AG09319 (cell line): Measurements from ENCODE around the gene IFNL1.
"Not testable (repeated sequence)": the region's sequence is repeated elsewhere in the genome, so short reads cannot be mapped to it uniquely, and the experiment has no call there.

Source experiments
- DNase-seq: peaks from one replicate; pipeline ENCODE4 v3.0.0-alpha.2; 2010; ENCODE audit warnings: low read depth; ENCODE audit errors: extremely low read depth
- TF ChIP-seq, protein P1 (sequence below): IDR thresholded peaks from 2 replicates; pipeline ENCODE4 v1.5.1; 2011; ENCODE audit warnings: low read depth, mild to moderate bottlenecking, inconsistent platforms, low read length, moderate library complexity

Gene IFNL1

DNA sequence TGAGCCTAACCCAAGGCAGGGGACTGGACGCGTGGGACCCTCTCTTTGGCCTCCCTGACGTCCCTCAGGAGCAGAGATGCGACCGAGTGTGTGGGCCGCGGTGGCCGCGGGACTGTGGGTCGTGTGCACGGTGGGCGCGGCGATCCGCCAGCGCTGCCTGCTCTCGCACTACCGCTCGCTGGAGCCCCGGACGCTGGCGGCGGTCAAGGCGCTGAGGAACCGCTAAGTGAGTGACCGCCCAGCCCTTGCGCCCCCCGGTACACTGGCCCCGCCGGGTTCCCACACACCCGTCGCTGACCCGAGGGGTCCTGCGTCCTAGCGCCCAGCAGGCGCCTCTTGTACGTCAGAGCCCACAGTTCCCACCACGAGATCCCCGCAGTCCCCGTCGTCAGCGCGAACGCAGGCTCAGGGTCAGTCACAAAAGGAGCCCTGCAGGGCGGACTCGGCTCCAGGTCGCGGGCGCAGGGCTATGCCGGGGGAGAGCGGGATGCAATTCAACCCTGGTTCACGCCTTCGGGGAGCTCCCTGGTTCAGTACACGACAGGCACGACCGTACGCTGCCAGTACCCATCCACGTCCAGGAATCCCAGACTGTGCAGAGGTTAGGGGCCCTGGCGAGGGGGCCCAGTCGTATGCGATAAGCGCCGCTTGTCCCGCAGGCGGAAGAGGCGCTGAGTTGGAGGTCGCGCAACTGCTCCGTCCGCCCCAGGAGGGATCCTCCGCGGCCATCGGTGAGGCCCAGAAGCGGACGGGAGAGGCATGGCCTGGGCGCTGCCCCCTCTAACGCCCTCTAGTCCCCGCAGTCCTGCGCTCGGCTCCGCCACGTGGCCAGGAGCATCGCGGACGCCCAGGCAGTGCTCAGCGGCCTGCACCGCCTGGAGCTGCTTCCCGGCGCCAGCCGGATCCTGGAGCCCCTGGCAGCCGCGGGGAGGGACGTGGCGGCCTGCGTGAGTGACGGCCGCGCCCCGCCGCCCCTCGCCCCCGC, 31.6 kb upstream of the IFNL1 start:
- TF ChIP-seq, protein P1, sequence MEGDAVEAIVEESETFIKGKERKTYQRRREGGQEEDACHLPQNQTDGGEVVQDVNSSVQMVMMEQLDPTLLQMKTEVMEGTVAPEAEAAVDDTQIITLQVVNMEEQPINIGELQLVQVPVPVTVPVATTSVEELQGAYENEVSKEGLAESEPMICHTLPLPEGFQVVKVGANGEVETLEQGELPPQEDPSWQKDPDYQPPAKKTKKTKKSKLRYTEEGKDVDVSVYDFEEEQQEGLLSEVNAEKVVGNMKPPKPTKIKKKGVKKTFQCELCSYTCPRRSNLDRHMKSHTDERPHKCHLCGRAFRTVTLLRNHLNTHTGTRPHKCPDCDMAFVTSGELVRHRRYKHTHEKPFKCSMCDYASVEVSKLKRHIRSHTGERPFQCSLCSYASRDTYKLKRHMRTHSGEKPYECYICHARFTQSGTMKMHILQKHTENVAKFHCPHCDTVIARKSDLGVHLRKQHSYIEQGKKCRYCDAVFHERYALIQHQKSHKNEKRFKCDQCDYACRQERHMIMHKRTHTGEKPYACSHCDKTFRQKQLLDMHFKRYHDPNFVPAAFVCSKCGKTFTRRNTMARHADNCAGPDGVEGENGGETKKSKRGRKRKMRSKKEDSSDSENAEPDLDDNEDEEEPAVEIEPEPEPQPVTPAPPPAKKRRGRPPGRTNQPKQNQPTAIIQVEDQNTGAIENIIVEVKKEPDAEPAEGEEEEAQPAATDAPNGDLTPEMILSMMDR, result no peak
- DNase-seq, result no peak

GRCh38 chr19:39265321-39265916, 30.8 kb upstream of the IFNL1 start:
- TF ChIP-seq, protein P1, result no peak
- DNase-seq, result no peak

GRCh38 chr19:39268085-39268484, 28.1 kb upstream of the IFNL1 start, which contains the start of gene IFNL2:
Gene IFNL2, plus strand, starts transcription at chr19:39268396. Its CDS starts 173 bp downstream, at chr19:39268569.
- not testable (repeated sequence) for DNase-seq

GRCh38 chr19:39268531-39269223, 27.5 kb upstream of the IFNL1 start:
- not testable (repeated sequence) for DNase-seq

GRCh38 chr19:39269369-39269768, 26.8 kb upstream of the IFNL1 start:
- not testable (repeated sequence) for DNase-seq

DNA sequence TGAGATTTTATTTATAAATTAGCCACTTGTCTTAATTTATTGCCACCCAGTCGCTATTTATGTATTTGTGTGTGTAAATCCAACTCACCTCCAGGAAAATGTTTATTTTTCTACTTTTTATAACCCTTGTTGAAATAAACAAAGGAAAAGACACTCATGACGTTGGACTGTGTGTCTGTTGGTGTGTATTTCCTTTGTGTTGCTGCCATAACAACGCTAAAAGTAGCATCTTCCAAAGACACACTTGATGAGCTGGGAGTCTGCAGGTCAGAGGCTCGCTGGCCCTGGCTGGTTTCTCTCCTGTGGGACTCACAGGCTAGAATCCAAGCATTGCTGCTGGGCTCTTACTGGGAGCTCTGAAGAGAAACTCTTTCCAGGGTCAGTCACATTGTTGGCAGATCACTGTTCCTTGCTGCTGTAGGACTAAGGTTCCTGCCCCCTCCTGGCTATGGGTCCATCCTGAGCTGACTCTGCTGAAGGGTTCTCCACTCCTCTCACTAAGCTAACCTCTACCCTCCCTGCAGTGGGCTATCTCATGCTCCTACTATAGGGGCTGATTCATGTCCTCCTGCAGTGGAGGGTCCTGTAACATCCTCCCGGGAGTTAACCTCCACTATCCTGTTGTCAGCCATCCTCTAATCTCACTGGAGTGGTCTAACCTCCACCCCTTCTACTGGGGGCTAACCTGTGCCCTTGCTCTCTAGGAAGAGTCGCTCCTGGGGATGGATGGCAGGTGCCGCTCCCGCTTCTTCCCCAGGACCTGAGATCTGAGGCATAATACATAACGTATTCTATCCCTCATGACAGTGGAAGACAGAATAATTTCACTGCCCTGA, 26.0 kb upstream of the IFNL1 start:
- TF ChIP-seq, protein P1, result no peak
- DNase-seq, result no peak

DNA sequence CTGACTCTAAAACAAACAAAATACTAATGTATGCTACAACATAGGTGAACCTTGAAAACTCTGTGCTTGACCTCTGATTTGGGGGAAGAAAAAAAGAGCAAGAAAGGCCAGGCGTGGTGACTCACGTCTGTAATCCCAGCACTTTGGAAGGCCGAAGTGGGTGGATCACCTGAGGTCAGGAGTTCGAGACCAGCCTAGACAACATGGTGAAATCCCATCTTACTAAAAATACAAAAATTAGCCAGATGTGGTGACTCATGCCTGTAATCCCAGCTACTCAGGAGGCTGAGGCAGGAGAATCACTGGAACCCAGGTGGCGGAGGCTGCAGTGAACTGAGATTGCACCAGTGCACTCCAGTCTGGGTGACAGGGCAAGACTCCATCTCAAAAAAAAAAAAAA, 22.3 kb upstream of the IFNL1 start:
- not testable (repeated sequence) for DNase-seq

GRCh38 chr19:39275578-39275977, 20.6 kb upstream of the IFNL1 start:
- DNase-seq, result no peak
- TF ChIP-seq, protein P1, result no peak

DNA sequence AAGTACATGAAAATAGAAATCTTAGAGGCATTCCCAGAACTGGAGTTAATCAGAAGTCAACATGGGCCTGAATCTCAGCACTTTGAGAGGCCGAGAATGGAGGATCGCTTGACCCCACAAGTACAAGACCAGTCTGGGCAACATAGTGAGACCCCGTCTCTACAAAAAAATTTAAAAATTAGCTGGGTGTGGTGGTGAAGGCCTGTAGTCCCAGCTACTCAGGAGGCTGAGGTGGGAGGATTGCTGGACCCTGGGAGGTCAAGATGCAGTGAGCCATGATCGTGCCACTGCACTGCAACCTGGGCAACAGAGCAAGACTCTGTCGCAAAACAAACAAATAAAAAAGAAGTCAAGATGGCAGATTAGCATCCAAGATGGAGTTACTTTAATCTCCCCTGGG, 19.5 kb upstream of the IFNL1 start:
- no peak for DNase-seq

More for the DNA sequence above, 19.5 kb upstream of the IFNL1 start:
- TF ChIP-seq, protein P1, result no peak
